Stomach (tissue), 4 donors: ENCODE measurements around the gene LRRC4C.

ENCODE experiments used
- POLR2A ChIP-seq, 4 donors: fragments of 450-650 bp; IDR thresholded peaks; one replicate each; pipeline ENCODE4 v1.6.1; 2016; ENCODE audit warnings: antibody characterized with exemption in 4 of 4, control low read depth in 2 of 4, mild to moderate bottlenecking in 1 of 4, moderate library complexity in 1 of 4
- POLR2AphosphoS5 ChIP-seq, 3 donors: sonication (generic); formaldehyde crosslinking; IDR thresholded peaks; one replicate each; pipeline ENCODE4 v1.6.1; 2016; ENCODE audit warnings: antibody characterized with exemption in 3 of 3
- TF ChIP-seq, protein P1 (sequence below), 7 experiments: fragments of 450-650 bp in 4 of 7; fragments of 200-600 bp in 3 of 7; sonication (generic) in 3 of 7; IDR thresholded peaks; one replicate each; pipeline ENCODE4 v1.5.1; 2016 to 2019; ENCODE audit warnings: antibody characterized with exemption in 7 of 7, control low read depth in 2 of 7, mild to moderate bottlenecking in 1 of 7

DNA sequence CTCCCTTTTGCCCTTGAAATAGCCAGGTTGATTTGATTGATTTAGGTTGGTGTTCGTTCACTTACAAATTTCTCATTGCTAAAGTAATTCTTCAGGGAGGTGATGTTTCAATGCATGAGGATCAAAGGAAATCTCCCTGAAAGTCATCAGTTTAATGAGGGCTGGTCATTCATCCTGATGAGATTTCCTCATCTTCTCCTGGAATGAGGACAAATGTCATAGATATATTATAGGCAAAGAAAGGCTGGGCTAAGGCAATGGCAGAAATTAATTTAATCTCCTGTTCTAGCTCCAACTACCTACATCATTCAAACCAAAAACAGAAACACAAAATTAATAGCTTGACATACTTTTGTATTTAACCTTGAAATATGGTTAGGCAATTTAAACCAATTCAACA lies 1052.1 kb downstream of the LRRC4C start:
- TF ChIP-seq, protein P1, sequence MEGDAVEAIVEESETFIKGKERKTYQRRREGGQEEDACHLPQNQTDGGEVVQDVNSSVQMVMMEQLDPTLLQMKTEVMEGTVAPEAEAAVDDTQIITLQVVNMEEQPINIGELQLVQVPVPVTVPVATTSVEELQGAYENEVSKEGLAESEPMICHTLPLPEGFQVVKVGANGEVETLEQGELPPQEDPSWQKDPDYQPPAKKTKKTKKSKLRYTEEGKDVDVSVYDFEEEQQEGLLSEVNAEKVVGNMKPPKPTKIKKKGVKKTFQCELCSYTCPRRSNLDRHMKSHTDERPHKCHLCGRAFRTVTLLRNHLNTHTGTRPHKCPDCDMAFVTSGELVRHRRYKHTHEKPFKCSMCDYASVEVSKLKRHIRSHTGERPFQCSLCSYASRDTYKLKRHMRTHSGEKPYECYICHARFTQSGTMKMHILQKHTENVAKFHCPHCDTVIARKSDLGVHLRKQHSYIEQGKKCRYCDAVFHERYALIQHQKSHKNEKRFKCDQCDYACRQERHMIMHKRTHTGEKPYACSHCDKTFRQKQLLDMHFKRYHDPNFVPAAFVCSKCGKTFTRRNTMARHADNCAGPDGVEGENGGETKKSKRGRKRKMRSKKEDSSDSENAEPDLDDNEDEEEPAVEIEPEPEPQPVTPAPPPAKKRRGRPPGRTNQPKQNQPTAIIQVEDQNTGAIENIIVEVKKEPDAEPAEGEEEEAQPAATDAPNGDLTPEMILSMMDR (IDR thresholded peaks at IDR 0.05): no peak
- TF ChIP-seq POLR2AphosphoS5 (IDR thresholded peaks at IDR 0.05) (no peak), POLR2A (IDR thresholded peaks at IDR 0.05) (no peak)
